Breast epithelium (tissue), 4 donors: ENCODE data around the gene CSTF1. TPM values are rescaled to one million over a fixed set of nuclear protein-coding genes. Genes with fewer than 3 reads are reported as not detected.

Experiments
- DNase-seq, 2 donors: peaks; one replicate each; pipeline ENCODE4 v3.0.0-alpha.2; 2019; ENCODE audit warnings: low spot score in 2 of 2
- H3K27ac ChIP-seq, 2 donors: fragments of 200-600 bp; sonication (generic) in 1 of 2; one replicate each; pipeline ENCODE4 v1.5.1; 2016 to 2019; ENCODE audit warnings: mild to moderate bottlenecking in 1 of 2
- H3K27me3 ChIP-seq, 2 donors: fragments of 200-600 bp; sonication (generic) in 1 of 2; one replicate each; pipeline versions ENCODE4 v1.5.1 to v1.6.0; 2017 to 2019; ENCODE audit warnings: control low read depth in 1 of 2, mild to moderate bottlenecking in 1 of 2
- H3K36me3 ChIP-seq: fragments of 200-600 bp; one replicate; pipeline ENCODE4 v1.5.1; 2019
- H3K4me1 ChIP-seq, 2 donors: fragments of 200-600 bp; sonication (generic); one replicate each; pipeline ENCODE4 v1.5.1; 2016 to 2019; ENCODE audit warnings: control low read depth in 1 of 2
- H3K4me3 ChIP-seq, 3 donors: fragments of 200-600 bp; sonication (generic); 1 replicate in 2 of 3; 2 replicates in 1 of 3; pipeline ENCODE4 v1.5.1; 2016 to 2019; ENCODE audit warnings: mild to moderate bottlenecking in 3 of 3, moderate library complexity in 2 of 3
- H3K9me3 ChIP-seq, 2 donors: fragments of 200-600 bp; sonication (generic) in 1 of 2; one replicate each; pipeline ENCODE4 v1.5.1; 2016 to 2019; ENCODE audit warnings: control low read depth in 1 of 2
- POLR2A ChIP-seq: fragments of 450-650 bp; IDR thresholded peaks from one replicate; pipeline ENCODE4 v1.6.1; 2016; ENCODE audit warnings: antibody characterized with exemption, mild to moderate bottlenecking, moderate library complexity
- POLR2AphosphoS5 ChIP-seq, 3 donors: sonication (generic); formaldehyde crosslinking; IDR thresholded peaks; one replicate each; pipeline ENCODE4 v1.6.1; 2017; ENCODE audit warnings: antibody characterized with exemption in 3 of 3
- intact Hi-C: fragments of 100-400 bp; cut with DNase I; formaldehyde crosslinking; loops from one replicate; pipeline ENCODE4 v1.15.1; 2023; ENCODE audit warnings: low total_unique reads
- total RNA-seq, 3 donors: library from RNA; depleted of rRNA; stranded (reverse); fragments of >200 nt; gene quantifications; one replicate each; pipeline ENCODE4 v1.1.0, GENCODE V29; 2016
- TF ChIP-seq, protein P1 (sequence below), 3 donors: fragments of 450-650 bp; IDR thresholded peaks; one replicate each; pipeline ENCODE4 v1.5.1; 2016 to 2017; ENCODE audit warnings: antibody characterized with exemption in 3 of 3, mild to moderate bottlenecking in 3 of 3, moderate library complexity in 3 of 3

The CSTF1 gene
- total RNA-seq, 3 donors from 2014 or later, result 17.1 to 53.4 (median 35.7) TPM

DNA sequence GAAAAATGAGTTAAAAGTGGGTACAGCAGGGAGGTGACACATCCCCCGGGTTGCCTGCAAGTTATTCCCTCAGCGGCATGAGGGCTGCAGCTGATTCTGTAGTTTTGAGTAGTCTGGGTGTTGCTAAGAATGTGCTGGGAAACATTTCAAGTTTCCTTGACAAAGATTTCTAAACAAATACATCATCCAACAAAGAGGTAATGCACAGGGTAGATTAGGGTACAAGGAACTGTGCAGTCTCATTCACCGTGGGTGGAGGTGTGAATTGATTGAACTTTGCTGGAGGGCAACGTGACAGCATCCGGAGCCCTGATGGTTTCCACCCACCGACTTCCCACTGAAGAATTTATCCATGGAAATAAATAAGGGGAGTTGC, 41.4 kb downstream of the CSTF1 start:
- Histone ChIP-seq H3K27me3 (no peaks in the 10 kb centered on the region), H3K27ac (no peak overlapping the region), H3K36me3 (no peaks in the 10 kb centered on the region), H3K4me1 (no peaks in the 10 kb centered on the region), H3K9me3 (no peaks in the 10 kb centered on the region), H3K4me3 (no peak overlapping the region)
- intact Hi-C loops, result no loop called here
- DNase-seq, result no peak
- no peak for TF ChIP-seq POLR2AphosphoS5 (IDR thresholded peaks at IDR 0.05)
- TF ChIP-seq POLR2A, result no peak
- TF ChIP-seq, protein P1, sequence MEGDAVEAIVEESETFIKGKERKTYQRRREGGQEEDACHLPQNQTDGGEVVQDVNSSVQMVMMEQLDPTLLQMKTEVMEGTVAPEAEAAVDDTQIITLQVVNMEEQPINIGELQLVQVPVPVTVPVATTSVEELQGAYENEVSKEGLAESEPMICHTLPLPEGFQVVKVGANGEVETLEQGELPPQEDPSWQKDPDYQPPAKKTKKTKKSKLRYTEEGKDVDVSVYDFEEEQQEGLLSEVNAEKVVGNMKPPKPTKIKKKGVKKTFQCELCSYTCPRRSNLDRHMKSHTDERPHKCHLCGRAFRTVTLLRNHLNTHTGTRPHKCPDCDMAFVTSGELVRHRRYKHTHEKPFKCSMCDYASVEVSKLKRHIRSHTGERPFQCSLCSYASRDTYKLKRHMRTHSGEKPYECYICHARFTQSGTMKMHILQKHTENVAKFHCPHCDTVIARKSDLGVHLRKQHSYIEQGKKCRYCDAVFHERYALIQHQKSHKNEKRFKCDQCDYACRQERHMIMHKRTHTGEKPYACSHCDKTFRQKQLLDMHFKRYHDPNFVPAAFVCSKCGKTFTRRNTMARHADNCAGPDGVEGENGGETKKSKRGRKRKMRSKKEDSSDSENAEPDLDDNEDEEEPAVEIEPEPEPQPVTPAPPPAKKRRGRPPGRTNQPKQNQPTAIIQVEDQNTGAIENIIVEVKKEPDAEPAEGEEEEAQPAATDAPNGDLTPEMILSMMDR (IDR thresholded peaks at IDR 0.05), result no peak

DNA sequence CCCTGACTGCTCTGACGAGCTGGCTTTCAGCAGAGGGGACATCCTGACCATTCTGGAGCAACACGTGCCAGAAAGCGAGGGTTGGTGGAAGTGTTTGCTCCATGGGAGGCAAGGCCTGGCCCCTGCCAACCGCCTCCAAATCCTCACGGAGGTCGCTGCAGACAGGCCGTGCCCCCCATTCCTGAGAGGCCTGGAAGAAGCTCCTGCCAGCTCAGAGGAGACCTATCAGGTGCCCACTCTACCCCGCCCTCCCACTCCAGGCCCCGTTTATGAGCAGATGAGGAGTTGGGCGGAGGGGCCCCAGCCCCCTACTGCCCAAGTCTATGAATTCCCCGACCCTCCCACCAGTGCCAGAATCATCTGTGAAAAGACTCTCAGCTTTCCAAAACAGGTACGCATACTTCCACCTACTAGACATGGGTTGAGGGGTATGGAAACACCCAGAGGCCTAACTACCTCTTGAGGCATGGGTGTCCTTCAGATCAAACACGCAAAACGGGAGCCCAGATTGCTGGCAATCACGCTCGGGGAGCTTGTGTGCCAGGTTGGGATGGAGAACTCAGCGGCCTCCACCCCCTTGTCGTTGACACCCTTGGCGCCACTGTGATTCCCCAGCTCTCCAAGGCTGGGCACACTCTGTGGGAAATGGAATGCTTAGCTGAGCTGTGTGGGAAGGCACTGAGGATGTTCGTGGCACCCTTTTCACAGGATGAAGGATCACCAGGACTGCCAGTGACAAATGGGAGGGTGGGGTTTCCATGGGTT, 44.9 kb downstream of the CSTF1 start:
- DNase-seq, result no peak
- Histone ChIP-seq H3K9me3 (no peaks in the 10 kb centered on the region), H3K4me1 (no peaks in the 10 kb centered on the region), H3K27me3 (no peaks in the 10 kb centered on the region), H3K4me3 (no peak overlapping the region), H3K27ac (no peak overlapping the region), H3K36me3 (no peaks in the 10 kb centered on the region)
- intact Hi-C loops, result no loop called here
- no peak for TF ChIP-seq POLR2A
- TF ChIP-seq POLR2AphosphoS5 (IDR thresholded peaks at IDR 0.05), result no peak
- TF ChIP-seq, protein P1 (IDR thresholded peaks at IDR 0.05), result no peak

DNA sequence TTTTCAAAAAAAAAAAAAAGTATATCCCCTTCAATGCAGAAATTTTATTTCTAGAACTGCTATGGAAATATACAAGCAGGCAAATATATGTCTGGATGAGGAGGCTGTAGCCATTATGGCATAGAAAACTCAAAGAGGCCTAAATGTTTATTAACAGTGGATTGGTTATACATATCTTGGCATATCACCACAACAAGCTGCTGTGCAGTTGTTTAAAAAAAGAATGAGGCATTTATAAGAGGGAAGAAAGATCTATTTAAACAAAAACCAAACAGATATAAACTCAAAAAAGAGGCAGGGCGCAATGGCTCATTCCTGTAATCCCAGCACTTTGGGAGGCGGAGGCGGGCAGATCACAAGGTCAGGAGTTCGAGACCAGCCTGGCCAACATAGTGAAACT, 45.8 kb downstream of the CSTF1 start:
- no peaks in the 10 kb centered on the region for H3K27me3 ChIP-seq
- no peak overlapping the region for H3K4me3 ChIP-seq
- H3K27ac ChIP-seq, result peak overlapping the region in 1 of 2 donors; percentile 35
- no peaks in the 10 kb centered on the region for H3K9me3 ChIP-seq
- no peak for DNase-seq
- H3K36me3 ChIP-seq, result no peaks in the 10 kb centered on the region
- no peaks in the 10 kb centered on the region for H3K4me1 ChIP-seq
- intact Hi-C loops, result no loop called here
- TF ChIP-seq, protein P1 (IDR thresholded peaks at IDR 0.05), result no peak
- no peak for TF ChIP-seq POLR2A
- no peak for TF ChIP-seq POLR2AphosphoS5 (IDR thresholded peaks at IDR 0.05)

DNA sequence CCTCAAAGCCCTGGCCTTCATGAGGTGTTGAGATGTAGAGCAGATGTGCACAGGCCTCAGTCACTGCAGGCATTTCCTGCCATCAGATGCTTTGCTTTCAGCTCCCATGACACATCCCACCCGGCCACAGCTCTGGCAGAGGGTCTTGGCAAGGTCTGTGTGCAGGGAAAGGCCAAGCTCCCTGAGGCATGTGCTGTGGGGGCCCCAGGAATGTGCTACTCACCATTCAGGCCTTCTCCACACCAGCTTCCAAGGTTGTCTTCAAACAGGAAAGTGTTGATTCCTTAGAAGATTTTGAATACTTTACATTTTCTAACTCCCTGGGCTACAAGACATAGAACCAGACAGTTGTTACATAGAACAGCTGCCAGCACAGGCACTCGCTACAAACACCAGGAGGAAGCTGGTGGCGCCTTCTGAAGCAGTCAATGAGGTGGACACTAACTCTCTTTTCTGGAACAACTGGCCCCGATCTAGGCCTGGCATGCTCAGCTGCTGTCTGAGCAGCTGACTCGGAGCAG, 47.4 kb downstream of the CSTF1 start:
- peak overlapping the region; percentile 46 to 66 for H3K27ac ChIP-seq
- peak in 1 of 2 donors; percentile 82 for DNase-seq

More for the DNA sequence above, 47.4 kb downstream of the CSTF1 start:
- Histone ChIP-seq H3K4me3 (no peak overlapping the region), H3K36me3 (no peaks in the 10 kb centered on the region), H3K9me3 (no peaks in the 10 kb centered on the region), H3K4me1 (no peaks in the 10 kb centered on the region), H3K27me3 (no peaks in the 10 kb centered on the region)
- intact Hi-C loops, result no loop called here
- TF ChIP-seq POLR2AphosphoS5 (IDR thresholded peaks at IDR 0.05), result peak in 1 of 3 donors; percentile 50
- TF ChIP-seq, protein P1 (IDR thresholded peaks at IDR 0.05), result no peak
